RWPE2 (cell line): ENCODE results near the gene SMPD2.

Experiments used
- ATAC-seq: fragments of 200-7000 bp; cut with Tn5 transposase; 3 replicates; pipeline ENCODE4 v1.9.1; 2021; ENCODE audit warnings: low read depth
- DNase-seq: peaks from one replicate; pipeline ENCODE4 v3.0.0-alpha.2; 2020; ENCODE audit warnings: low spot score
- H3K27ac ChIP-seq: fragments of 450-650 bp; 2 replicates; pipeline ENCODE4 v1.5.1; 2017; ENCODE audit warnings: mild to moderate bottlenecking; ENCODE audit not compliant: poor library complexity, severe bottlenecking
- H3K27me3 ChIP-seq: fragments of 250-450 bp; sonication (Bioruptor Pico); 2 replicates; pipeline ENCODE4 v1.5.1; 2021; ENCODE audit warnings: mild to moderate bottlenecking, moderate library complexity; ENCODE audit not compliant: insufficient read depth, poor library complexity, severe bottlenecking
- H3K36me3 ChIP-seq: fragments of 250-450 bp; sonication (Bioruptor Pico); 2 replicates; pipeline ENCODE4 v1.5.1; 2020; ENCODE audit warnings: low read depth, mild to moderate bottlenecking, moderate library complexity
- H3K4me1 ChIP-seq: fragments of 250-450 bp; sonication (Bioruptor Pico); 2 replicates; pipeline ENCODE4 v1.5.1; 2021; ENCODE audit warnings: mild to moderate bottlenecking, moderate library complexity; ENCODE audit not compliant: insufficient read depth, poor library complexity, severe bottlenecking
- H3K4me3 ChIP-seq: fragments of 250-450 bp; sonication (Bioruptor Pico); 2 replicates; pipeline ENCODE4 v1.5.1; 2021; ENCODE audit warnings: mild to moderate bottlenecking, moderate library complexity; ENCODE audit not compliant: severe bottlenecking
- H3K9me3 ChIP-seq: fragments of 250-450 bp; sonication (Bioruptor Pico); 2 replicates; pipeline ENCODE4 v1.5.1; 2021; ENCODE audit warnings: mild to moderate bottlenecking, moderate library complexity; ENCODE audit not compliant: severe bottlenecking
- TF ChIP-seq, protein P1 (sequence below): fragments of 450-650 bp; IDR thresholded peaks from one replicate; pipeline ENCODE4 v1.5.1; 2017; ENCODE audit warnings: mild to moderate bottlenecking, moderate library complexity; ENCODE audit not compliant: poor library complexity, severe bottlenecking

The SMPD2 gene

DNA sequence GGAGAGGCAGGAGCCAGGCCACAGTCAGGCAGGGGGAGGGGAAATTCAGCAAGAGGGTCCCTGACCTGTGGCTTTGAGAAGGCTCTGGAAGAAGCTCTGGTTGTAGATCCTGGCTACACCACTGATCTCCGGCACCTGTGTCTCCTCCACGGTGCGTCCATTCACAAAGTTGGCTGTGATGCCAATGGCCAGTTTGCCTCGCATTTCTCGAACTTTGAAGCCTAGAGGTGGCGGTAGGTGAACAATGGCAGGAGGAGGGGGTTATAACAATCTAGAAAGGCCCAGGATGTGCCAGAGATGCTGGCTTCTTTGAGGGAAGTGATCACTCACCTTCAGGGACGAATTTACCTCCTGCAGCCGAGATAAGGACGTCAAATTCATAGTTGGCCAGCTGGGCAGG is 11.7 kb downstream of the SMPD2 start:
- Histone ChIP-seq H3K27ac (no peak overlapping the region), H3K4me1 (no peaks in the 10 kb centered on the region), H3K9me3 (no peaks in the 10 kb centered on the region), H3K27me3 (no peaks in the 10 kb centered on the region), H3K36me3 (peaks cover 9% of the 10 kb centered on the region; the same call in 1 of the 2 replicates), H3K4me3 (no peak overlapping the region)
- TF ChIP-seq, protein P1, sequence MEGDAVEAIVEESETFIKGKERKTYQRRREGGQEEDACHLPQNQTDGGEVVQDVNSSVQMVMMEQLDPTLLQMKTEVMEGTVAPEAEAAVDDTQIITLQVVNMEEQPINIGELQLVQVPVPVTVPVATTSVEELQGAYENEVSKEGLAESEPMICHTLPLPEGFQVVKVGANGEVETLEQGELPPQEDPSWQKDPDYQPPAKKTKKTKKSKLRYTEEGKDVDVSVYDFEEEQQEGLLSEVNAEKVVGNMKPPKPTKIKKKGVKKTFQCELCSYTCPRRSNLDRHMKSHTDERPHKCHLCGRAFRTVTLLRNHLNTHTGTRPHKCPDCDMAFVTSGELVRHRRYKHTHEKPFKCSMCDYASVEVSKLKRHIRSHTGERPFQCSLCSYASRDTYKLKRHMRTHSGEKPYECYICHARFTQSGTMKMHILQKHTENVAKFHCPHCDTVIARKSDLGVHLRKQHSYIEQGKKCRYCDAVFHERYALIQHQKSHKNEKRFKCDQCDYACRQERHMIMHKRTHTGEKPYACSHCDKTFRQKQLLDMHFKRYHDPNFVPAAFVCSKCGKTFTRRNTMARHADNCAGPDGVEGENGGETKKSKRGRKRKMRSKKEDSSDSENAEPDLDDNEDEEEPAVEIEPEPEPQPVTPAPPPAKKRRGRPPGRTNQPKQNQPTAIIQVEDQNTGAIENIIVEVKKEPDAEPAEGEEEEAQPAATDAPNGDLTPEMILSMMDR = no peak
- DNase-seq = no peak
- ATAC-seq = no peak

DNA sequence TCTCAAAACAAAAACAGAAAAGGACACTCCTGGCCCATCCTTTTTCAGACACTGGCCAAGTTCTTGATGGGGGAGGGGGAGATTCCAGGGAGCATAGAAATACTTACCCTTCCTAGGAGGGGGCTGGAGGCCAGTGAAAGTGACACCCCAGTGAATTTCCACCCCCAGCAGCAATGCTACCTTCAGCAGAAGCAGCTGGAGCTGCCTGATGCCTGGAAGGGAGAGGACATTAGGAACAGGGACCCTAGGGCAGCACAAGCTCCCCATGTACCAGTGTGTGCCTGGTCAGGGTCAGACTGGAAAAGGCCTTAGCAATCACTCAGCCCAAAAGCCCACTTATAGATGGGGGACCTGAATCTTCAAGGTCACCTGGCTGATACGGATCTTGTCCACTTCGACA is 12.6 kb downstream of the SMPD2 start:
- ATAC-seq (no peak), DNase-seq (no peak)
- TF ChIP-seq, protein P1 = no peak
- Histone ChIP-seq H3K4me3 (no peak overlapping the region), H3K4me1 (no peaks in the 10 kb centered on the region), H3K27me3 (no peaks in the 10 kb centered on the region), H3K27ac (no peak overlapping the region), H3K9me3 (no peaks in the 10 kb centered on the region), H3K36me3 (peaks cover 9% of the 10 kb centered on the region; the same call in 1 of the 2 replicates)

DNA sequence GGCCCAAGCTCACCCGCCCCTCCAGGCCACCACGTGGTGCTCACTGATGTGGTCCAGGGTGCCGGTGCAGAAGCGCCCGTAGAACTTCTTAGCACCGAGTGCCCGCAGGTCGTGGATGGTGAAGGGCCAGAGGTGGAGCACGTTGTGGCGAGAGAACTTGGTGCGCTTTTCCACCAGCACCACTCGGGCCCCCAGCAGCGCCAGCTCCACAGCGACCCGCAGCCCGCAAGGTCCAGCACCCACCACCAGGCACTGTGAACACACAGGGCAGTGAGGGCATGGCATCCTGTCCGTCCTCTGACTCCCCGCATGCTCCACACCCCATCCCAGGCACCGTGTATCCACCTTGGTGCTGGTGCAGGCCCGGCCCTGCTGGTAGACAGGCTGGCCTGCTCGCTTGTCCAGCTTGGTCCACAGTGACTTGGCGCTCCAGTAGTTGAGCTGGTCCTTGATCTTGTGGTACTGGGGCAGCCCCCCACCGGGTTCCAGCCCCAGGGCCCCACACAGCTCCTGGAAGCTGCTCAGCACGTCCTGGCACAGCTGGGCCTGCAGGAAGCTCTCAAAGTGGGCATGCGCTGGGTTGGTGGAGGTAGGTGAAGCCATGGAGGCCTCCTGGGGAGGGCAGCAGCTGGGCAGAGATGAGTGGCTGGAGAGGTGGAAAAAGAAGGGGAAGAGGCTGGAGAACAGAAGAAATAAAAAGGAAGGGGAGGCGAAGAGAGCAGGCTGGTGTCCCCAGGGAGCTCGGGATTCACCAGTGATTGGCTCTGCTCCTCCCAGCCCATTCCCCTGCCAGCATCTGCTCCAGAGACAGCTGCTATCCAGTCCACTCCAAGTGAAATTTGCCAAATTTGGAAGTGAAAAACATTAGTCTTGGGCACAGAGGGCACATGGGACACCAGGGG is 13.3 kb downstream of the SMPD2 start:
- Histone ChIP-seq H3K36me3 (peaks cover 9% of the 10 kb centered on the region; the same call in 1 of the 2 replicates), H3K4me1 (no peaks in the 10 kb centered on the region), H3K4me3 (no peak overlapping the region), H3K27me3 (no peaks in the 10 kb centered on the region), H3K9me3 (no peaks in the 10 kb centered on the region), H3K27ac (no peak overlapping the region)
- ATAC-seq = no peak
- no peak for DNase-seq
- TF ChIP-seq, protein P1 = no peak

DNA sequence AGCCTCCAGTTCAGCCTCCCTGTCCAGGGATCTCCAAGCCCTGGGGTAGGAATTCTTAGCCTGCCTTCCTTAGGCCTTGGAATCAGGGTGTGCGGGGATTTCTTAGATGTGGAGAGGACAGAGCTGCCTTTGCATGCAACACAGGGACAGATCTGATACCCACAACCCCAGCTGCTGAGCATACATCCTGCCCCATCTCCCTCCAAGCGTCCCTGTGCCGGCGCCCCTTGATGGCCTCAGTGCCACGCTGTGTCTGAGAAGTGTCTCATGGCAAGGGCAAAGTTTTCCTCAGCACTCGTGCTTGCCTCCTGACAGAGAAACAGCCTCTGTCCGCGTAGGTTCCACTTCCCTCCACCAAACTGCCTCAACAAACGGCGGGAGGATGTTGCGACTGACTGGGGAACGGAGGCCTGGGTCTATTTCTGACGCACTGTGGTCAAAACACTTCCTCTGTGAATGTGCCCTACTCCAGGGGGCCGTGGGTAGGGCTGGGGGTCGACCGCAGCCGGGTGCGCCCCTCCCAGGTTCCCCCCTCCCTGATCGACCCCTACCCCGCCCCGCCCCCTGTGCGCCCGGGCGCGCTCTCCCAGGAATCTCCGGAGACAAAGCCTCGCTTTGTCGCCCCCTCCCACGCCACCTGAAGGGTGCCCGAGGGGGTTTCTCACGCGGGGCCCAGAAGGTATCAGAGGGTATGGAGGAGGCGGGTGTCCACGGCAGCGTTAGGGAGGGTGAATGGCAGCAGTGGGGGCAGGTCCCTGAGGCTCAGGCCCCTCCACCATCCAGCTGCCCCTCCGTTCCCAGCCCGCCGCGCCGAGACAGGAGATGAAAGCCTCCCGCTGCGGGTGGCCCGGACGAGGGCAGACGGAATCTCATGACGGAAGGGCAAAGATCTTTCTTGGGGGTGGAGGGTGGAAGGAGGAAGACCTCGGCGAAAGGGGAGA is 14.2 kb downstream of the SMPD2 start:
- no peaks in the 10 kb centered on the region for H3K27me3 ChIP-seq
- peaks cover 9% of the 10 kb centered on the region; the same call in 1 of the 2 replicates for H3K36me3 ChIP-seq
- DNase-seq (no peak), ATAC-seq (0 out of 3 replicates have a peak, but pooled peaks have one; percentile 4)
- H3K4me1 ChIP-seq = no peaks in the 10 kb centered on the region
- H3K4me3 ChIP-seq = peak overlapping the region; percentile 79
- TF ChIP-seq, protein P1 = no peak
- H3K9me3 ChIP-seq = no peaks in the 10 kb centered on the region
- H3K27ac ChIP-seq = peak overlapping the region; percentile 38
